Stimulated activated naive CD8-positive, alpha-beta T cell treated with anti-CD3 and anti-CD28 coated beads, Interleukin-15, amount 100 ng/mL, for 72 hours (primary cell): ENCODE results near the gene MAST4.

Experiments
- ATAC-seq: fragments of 150-1000 bp; cut with Tn5 transposase; 2 replicates; pipeline ENCODE4 v1.10.0; 2021; ENCODE audit warnings: mild to moderate bottlenecking, moderate library complexity
- DNase-seq, 2 donors: peaks; one replicate each; pipeline ENCODE4 v3.0.0; 2021 to 2022
- H3K27ac Mint-ChIP-seq, 2 donors: one replicate each; pipeline ENCODE4 v1.8.0; 2022; ENCODE audit warnings: mild to moderate bottlenecking in 2 of 2, mixed read lengths in 2 of 2, moderate library complexity in 2 of 2
- H3K27me3 Mint-ChIP-seq: one replicate; pipeline ENCODE4 v1.8.0; 2022; ENCODE audit warnings: mixed read lengths
- H3K4me1 Mint-ChIP-seq: one replicate; pipeline ENCODE4 v1.8.0; 2022; ENCODE audit warnings: mild to moderate bottlenecking, mixed read lengths
- H3K4me3 Mint-ChIP-seq, 2 donors: one replicate each; pipeline ENCODE4 v1.8.0; 2022; ENCODE audit warnings: mild to moderate bottlenecking in 2 of 2, mixed read lengths in 2 of 2, moderate library complexity in 1 of 2
- H3K9me3 Mint-ChIP-seq, 2 donors: one replicate each; pipeline ENCODE4 v1.8.0; 2022; ENCODE audit warnings: mixed read lengths in 2 of 2

MAST4 gene

DNA sequence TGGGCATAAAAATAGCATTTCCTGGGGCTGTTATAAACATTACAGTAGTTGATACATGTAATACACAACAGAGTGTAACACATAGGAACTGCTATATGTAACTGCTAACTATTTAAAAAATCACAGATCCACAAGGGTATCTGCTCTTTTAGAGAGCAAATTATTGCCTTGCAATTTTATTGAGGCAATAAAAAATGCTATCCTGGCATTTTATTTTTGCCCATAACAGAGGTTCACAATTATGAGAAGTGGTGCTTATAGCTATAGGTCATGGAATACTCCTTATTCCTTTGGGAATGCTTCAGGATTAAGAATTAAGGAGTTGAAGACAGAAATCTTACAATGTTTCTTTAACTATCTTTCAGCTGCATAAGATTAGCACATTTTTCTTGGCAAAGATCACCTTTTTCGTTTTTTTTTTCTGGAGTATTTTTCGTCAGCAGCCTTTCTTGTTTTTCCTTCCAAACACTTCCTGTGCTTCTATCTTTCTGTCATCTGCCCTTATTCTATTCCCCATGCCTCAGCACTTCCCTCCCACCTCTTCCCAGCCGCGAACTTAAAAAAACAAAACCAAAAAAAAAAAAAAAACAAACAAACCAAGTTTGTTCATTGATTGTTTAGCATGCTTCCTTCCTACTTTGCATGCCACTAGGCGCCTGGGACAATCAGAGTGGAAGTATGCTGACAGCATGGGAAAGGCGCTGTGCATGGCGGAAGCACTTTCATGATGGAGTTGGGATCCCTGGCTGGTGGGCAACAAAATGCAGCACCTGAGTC lies 264.2 kb downstream of the MAST4 start:
- no peak overlapping the region for H3K4me3 Mint-ChIP-seq
- peaks cover 4% of the 10 kb centered on the region for H3K4me1 Mint-ChIP-seq

DNA sequence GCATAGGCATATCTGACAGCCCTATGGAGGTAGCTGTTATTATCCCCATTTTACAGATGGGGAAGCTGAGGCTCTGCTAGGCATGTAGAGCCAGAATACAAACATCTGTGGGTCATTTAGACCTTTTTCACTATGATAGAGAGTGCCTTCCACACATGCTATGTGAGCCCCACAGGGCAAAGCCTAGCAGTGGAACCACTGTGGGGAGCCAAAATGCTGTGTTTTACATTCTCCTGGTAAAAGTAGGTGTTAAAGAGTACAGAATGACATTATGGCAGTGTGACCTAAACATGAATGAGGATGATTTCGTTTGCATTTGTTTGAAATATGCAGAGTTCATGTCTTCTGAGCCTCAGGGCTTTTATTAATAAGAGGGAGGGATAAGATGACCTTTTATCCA lies 265.2 kb downstream of the MAST4 start:
- H3K4me1 Mint-ChIP-seq = peaks cover 4% of the 10 kb centered on the region
- H3K27me3 Mint-ChIP-seq = peaks cover 58% of the 10 kb centered on the region
- no peak overlapping the region for H3K27ac Mint-ChIP-seq
- DNase-seq = no peak
- H3K9me3 Mint-ChIP-seq = no peaks in the 10 kb centered on the region
- no peak for ATAC-seq
- no peak overlapping the region for H3K4me3 Mint-ChIP-seq

More for the DNA sequence above, 264.2 kb downstream of the MAST4 start:
- ATAC-seq (no peak), DNase-seq (no peak)
- no peak overlapping the region for H3K27ac Mint-ChIP-seq
- H3K27me3 Mint-ChIP-seq = peaks cover 61% of the 10 kb centered on the region
- no peaks in the 10 kb centered on the region for H3K9me3 Mint-ChIP-seq

DNA sequence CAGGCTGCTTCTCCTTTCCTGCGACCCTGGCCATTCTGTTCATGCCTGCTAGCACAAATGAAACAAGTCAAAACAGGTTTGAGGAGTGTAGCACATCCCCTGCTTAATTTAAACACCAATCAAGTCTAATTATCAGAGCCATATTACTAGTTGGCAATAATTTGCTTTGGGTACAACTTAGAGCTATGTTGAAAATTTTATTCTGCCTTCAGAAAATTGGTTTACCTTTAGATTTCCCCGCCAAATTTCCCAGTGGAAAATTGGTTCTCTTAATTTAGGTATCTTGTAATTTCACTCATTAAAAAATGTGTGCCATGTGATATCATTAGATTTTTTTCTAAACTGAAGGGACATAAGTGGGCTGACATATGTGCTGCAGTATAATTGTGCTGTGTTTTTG lies 265.8 kb downstream of the MAST4 start:
- Mint-ChIP-seq H3K9me3 (no peaks in the 10 kb centered on the region), H3K27ac (peak overlapping the region in 1 of 2 donors; percentile 48), H3K27me3 (peaks cover 58% of the 10 kb centered on the region), H3K4me1 (peaks cover 4% of the 10 kb centered on the region), H3K4me3 (no peak overlapping the region)
- DNase-seq = no peak
- no peak for ATAC-seq

DNA sequence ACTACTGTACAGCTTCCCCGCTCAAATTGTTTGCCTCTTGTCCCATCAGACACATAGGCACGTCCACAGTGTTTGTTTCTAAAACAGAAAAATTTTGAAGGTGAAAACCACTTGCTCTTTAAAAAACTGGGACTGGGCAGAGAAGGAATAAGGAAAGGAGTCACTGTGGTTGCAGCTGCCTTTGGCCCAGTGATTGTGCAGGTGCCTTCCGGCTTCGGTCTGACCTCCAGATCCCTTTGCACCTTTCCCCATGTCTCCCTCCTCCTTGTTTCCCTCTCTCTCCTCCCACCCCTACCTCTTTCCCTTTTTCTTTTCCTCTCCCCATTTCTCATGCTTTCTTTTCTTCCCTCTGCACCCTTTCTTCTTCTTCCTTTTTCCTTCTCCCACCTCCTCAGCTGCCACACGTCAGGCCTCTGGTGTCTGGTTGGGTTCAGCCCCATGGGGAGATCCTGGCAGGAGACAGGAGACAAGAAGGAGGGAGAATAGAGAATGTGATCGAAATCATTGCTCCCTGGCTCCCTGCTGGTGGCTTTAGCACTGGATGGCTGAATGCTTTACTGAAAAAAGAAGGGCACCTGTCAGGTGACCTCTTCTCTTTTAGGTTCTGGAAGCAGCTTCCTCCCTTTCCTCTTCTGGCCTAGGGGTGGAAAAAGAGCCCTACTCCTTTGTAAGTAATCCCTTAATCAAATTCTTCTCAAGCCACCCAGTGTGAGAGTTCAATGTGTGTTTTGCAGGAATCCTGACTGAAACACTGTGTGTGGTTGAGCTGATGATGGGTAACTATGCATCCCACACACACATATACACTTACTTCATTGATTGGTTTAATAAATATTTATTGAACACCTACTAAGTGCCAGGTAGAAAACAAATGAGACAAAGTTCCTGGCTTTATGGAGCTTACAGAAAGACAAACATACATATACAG lies 267.3 kb downstream of the MAST4 start:
- H3K9me3 Mint-ChIP-seq = no peaks in the 10 kb centered on the region
- H3K27me3 Mint-ChIP-seq = peaks cover 58% of the 10 kb centered on the region
- DNase-seq = no peak
- no peak overlapping the region for H3K4me3 Mint-ChIP-seq
- H3K4me1 Mint-ChIP-seq = peaks cover 4% of the 10 kb centered on the region
- H3K27ac Mint-ChIP-seq = peak overlapping the region in 1 of 2 donors; percentile 65
- no peak for ATAC-seq

DNA sequence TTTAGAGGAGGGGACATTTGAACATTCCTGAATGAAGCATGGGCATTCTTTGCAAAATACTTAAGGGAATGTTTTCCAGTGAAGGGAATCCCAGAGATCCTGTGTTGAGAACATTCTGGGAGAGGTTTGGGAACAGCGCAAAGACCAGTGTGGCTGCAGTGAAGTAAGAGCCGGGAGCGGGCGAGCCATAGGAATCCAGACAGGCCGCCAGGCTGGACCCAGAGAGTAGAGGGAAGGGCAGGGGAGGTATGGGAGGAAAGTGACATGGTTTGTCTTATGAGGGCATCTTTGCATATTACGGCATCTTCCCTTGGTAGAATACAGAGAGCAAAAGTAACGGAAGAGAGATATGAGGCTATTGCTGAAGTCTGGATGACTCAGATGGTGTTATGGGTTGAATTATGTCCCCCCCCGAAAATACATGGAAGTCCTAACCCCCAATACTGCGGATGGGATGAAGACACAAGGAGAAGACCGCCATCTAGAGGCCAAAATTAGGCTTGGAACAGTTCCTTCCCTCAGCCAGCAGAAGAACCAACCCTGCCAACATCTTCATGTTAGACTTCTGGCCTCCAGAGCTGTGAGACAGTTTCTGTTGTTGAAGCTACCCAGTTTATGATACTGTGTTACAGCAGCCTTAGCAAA lies 268.2 kb downstream of the MAST4 start:
- DNase-seq (peak in 1 of 2 donors; percentile 19), ATAC-seq (peak; percentile 57)
- Mint-ChIP-seq H3K27ac (peak overlapping the region in 1 of 2 donors; percentile 71), H3K4me3 (no peak overlapping the region), H3K4me1 (peaks cover 4% of the 10 kb centered on the region), H3K9me3 (no peaks in the 10 kb centered on the region), H3K27me3 (peaks cover 54% of the 10 kb centered on the region)

DNA sequence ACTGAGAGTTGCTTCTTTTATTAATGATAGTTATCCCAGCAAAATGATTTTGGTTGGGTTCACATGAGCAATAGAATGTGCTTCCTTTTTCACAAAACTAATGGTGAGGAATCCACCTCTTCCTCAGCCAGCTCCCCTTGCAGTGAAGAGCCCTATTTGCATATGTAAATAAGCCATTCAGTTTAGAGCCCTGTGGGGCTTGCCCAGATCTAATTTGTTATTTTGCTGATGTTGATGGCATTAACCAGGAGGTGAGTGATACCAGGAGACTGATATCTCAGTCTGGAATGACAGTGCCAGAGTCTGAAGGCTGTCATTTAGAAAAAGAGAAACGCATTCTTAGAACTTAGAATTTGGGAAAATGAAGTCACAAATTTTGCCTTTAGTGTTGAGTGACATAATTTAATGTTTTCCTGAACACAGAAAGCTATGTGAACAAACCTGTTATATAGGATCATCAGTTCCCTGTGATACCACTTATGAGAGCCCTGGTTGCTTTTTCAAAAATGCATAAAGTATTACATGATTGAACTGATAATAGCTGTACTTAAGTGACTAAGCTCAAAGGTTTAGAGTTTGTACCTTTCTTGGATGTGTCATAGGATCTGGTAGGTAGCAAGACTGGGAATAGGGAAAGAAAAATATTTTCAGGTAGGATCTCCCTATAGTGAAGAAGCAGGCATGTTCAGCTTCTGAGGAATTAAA lies 271.6 kb downstream of the MAST4 start:
- peaks cover 4% of the 10 kb centered on the region for H3K4me1 Mint-ChIP-seq
- H3K27ac Mint-ChIP-seq = no peak overlapping the region
- H3K4me3 Mint-ChIP-seq = no peak overlapping the region
- ATAC-seq (no peak), DNase-seq (no peak)
- H3K27me3 Mint-ChIP-seq = peaks cover 23% of the 10 kb centered on the region
- no peaks in the 10 kb centered on the region for H3K9me3 Mint-ChIP-seq

DNA sequence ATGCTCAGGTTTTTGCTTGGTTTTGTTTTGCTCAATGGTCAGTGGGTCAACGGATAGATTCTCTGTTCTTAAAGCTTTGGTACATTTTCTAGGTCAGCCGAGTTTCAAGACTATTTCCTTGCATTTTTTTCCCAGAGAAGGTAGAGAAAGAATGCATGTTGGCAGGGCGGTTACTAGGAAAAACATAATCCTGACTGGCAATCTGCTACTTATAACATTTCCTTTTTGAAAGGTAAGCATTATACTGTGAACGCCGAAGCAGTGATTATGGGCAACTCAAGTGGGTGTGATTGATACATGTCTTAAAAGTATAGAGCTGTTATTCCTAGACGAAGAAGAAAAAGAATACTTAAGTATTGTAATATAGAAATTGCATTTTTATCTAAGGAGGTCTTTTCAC lies 273.2 kb downstream of the MAST4 start:
- Mint-ChIP-seq H3K4me3 (no peak overlapping the region), H3K27me3 (peaks cover 8% of the 10 kb centered on the region), H3K27ac (no peak overlapping the region), H3K4me1 (no peaks in the 10 kb centered on the region), H3K9me3 (no peaks in the 10 kb centered on the region)
- no peak for ATAC-seq
- no peak for DNase-seq

DNA sequence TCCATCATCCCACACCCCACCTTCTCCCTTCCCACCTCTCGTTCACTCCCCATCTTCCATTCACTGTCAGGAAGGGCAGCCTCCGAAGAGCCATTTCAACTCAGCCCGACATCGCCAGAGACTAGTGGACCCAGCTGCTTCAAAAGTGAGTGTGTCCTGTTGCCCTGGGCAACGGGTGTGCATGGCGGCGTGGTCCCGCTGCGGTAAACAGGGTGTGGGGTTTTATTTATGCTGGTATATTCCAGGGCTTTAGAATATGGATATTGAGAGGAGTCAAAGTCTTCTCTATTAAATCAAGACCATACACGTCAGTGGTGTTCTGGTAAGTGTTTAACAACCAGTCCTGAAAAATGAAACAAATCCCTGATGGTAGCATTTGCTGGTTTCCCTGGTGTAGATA lies 274.5 kb downstream of the MAST4 start:
- DNase-seq (no peak), ATAC-seq (no peak)
- H3K4me1 Mint-ChIP-seq = no peaks in the 10 kb centered on the region
- H3K4me3 Mint-ChIP-seq = no peak overlapping the region
- H3K27me3 Mint-ChIP-seq = no peaks in the 10 kb centered on the region
- no peak overlapping the region for H3K27ac Mint-ChIP-seq
- H3K9me3 Mint-ChIP-seq = no peaks in the 10 kb centered on the region

DNA sequence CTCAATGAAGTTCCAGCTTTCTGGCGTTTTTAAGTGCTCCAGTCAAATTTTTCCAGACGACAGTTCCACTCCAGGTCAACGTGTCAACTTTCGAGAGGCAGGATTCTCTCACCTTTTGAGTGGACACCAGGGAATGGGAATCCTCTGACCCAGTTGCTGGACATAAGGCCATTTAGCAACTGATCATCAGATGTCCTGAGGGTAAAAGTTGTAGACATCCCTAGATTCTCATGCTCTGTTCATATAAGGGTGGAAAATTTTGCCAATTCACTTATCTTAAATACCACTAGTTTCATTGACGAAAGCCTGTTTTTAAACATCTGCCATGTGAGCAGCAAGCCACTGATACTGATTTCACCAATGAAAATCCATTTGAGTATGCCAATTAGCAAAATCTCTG lies 275.5 kb downstream of the MAST4 start:
- Mint-ChIP-seq H3K27me3 (no peaks in the 10 kb centered on the region), H3K9me3 (no peaks in the 10 kb centered on the region), H3K4me3 (no peak overlapping the region), H3K4me1 (no peaks in the 10 kb centered on the region), H3K27ac (no peak overlapping the region)
- DNase-seq (no peak), ATAC-seq (no peak)

DNA sequence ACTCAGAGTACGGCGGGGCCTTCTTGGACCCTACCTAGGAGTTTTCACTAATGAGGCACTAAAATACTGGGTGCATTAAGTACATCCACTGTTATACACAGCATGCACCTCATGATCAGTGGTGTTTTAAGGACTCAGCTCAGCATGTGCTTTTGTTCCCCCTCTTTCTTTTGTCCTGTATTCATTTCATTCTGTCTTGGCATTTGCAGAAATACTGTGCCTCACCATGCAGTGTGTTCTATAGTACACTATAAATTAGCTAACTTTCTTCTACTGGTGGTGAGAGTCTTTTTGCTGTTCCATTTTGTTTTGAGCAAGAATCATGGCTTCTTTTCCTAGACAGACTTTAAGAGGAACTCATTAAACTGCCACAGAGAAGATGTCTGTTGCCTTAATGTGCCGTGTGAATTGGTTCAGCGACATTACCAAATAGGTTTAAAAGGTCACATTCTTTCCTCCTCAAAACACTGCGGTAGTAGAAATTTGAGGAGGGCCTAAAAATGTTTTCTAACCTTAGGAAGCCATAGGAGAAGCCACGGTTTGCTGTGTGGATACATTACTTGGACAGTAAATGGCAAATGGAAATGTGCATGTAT lies 276.6 kb downstream of the MAST4 start:
- DNase-seq (no peak), ATAC-seq (no peak)
- Mint-ChIP-seq H3K27ac (no peak overlapping the region), H3K9me3 (no peaks in the 10 kb centered on the region), H3K4me3 (no peak overlapping the region), H3K4me1 (peaks cover 3% of the 10 kb centered on the region), H3K27me3 (no peaks in the 10 kb centered on the region)

DNA sequence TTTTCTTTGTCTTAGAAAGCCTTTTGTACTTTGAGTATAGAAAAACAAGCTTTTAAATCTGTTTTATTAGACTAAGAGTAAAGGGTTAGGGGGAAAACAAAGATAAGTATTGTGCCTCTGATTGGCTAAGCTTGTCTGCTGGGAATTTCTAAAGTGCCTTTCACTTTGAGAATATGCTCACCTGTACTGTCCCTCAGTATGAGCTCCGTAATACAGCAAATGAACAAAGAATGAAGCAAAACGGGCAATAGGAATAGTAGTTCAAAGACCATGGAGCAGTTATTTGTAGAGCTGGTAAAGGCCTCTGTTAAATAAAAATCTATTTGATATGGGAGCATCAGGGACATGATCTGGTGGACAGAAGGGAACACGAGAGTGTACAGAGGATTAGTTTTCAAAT lies 277.8 kb downstream of the MAST4 start:
- H3K27ac Mint-ChIP-seq = no peak overlapping the region
- DNase-seq (no peak), ATAC-seq (no peak)
- peaks cover 7% of the 10 kb centered on the region for H3K4me1 Mint-ChIP-seq
- H3K4me3 Mint-ChIP-seq = no peak overlapping the region
- no peaks in the 10 kb centered on the region for H3K9me3 Mint-ChIP-seq
- no peaks in the 10 kb centered on the region for H3K27me3 Mint-ChIP-seq

DNA sequence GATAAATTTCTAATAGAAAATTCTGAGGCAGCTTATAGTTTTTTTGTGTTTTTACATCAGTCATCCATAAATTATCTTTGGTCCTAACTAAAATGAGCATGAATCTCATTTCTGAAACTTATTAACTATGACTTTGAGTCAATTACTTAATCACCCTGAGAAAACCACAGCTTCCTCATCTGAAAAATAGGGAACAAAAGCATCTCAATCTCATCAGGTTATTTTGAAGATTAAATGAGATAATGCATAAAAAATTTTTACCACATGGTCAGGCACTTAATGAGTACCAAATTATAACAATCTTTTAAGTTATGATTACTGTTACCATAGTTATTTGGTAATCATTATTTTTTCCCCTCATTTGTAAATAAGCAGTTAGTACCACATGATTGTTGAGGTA lies 279.1 kb downstream of the MAST4 start:
- ATAC-seq (no peak), DNase-seq (no peak)
- Mint-ChIP-seq H3K27ac (no peak overlapping the region), H3K4me3 (no peak overlapping the region), H3K27me3 (no peaks in the 10 kb centered on the region), H3K9me3 (no peaks in the 10 kb centered on the region), H3K4me1 (peaks cover 7% of the 10 kb centered on the region)

DNA sequence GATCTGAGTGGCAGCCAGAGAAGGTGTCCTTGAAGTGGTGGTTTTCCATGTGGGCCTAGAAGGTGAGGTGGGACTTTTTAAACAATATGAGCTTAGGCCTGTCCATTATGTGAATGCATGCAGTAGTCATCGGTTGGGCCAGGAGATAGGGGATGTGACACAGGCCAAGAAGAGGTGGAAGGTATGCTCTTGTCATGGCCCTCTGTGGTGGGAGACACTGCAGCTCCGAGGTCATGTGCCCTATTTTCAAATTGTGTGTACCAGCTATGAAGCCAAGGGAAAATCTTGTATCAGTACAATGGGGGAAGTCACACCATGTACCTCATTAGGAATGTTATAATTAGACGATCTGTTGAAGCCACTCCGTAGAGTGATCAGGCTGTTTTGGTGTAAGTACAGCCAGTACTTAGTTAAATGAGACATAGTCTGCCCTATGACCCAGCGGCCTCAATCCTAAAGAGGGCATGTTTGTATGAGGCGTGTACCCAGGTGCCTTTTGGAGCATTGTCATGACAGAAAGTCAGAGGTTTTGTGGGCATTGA lies 280.1 kb downstream of the MAST4 start:
- H3K27ac Mint-ChIP-seq = no peak overlapping the region
- no peaks in the 10 kb centered on the region for H3K9me3 Mint-ChIP-seq
- ATAC-seq = no peak
- DNase-seq = no peak
- H3K27me3 Mint-ChIP-seq = no peaks in the 10 kb centered on the region
- H3K4me1 Mint-ChIP-seq = peaks cover 7% of the 10 kb centered on the region
- no peak overlapping the region for H3K4me3 Mint-ChIP-seq

DNA sequence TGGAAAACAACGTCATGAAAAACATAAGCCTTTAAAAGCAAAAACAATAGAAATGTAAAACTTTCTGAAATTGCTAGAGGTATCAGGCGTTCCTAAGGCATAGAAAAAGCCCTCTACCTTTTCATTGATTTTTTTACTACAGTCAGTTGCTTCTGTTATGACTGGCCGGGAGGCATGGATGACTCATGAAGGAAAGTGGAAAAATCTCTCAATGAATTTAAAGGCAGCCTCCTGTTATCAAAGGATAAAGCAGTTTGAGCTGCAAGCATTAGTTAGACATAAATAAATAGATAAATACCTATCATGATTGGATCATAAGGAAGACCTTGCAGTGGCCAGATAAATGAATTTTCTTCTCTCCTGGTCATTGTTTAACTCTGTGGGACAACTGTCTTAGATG lies 281.6 kb downstream of the MAST4 start:
- Mint-ChIP-seq H3K9me3 (no peaks in the 10 kb centered on the region), H3K27me3 (no peaks in the 10 kb centered on the region), H3K4me1 (peaks cover 7% of the 10 kb centered on the region), H3K4me3 (no peak overlapping the region), H3K27ac (no peak overlapping the region)
- DNase-seq (no peak), ATAC-seq (no peak)

DNA sequence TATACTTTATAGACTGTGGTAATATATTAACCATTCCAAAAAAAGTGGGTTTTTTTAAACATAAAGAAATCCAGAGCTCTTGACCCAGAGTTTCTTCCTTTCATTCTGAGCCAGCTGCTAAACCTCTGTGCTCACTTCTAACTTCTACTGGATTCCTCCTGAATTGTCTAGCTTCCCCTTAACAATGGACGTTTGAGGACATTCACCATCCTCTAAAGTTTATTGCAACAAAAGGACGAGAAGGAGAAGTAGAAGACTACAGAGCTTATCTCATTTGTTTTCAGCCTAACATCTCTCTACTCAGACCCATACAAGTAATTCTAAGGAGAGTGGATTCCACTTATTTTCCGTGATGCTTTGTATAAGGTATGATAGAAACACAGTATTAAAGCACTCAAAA lies 284.2 kb downstream of the MAST4 start:
- ATAC-seq = no peak
- peaks cover 7% of the 10 kb centered on the region for H3K4me1 Mint-ChIP-seq
- H3K27ac Mint-ChIP-seq = no peak overlapping the region
- peaks cover 8% of the 10 kb centered on the region for H3K27me3 Mint-ChIP-seq
- DNase-seq = no peak
- no peak overlapping the region for H3K4me3 Mint-ChIP-seq
- H3K9me3 Mint-ChIP-seq = no peaks in the 10 kb centered on the region
